ENCODE data around the gene ZBED2. TPM values are rescaled to one million over a fixed set of nuclear protein-coding genes. Genes with fewer than 3 reads are reported as not detected.

The ZBED2 gene
- total RNA-seq, 4 donors from 2014 or later, result 0.49 to 1.9 (median 0.84) TPM; not detected in 1

- TF ChIP-seq POLR2A (IDR thresholded peaks at IDR 0.05) (no peak), CTCF (IDR thresholded peaks at IDR 0.05) (no peak)
- WGBS, 2 donors, result 67 to 77% methylated on average over 2 of the region's 2 CpGs
- no peak for DNase-seq (ENCODE audit: low spot score in 2 of 2)
- H3K4me3 ChIP-seq (ENCODE audit: low read depth, poor library complexity, severe bottlenecking), result no peak overlapping the region
- intact Hi-C loops (cut with DNase I; ENCODE audit: low total_unique reads), result no loop called here
These were observed 13.2 kb upstream of the ZBED2 start for GRCh38 chr3:111608383-111608782.

GRCh38 chr3:111607240-111607920 lies 12.2 kb upstream of the ZBED2 start:
- 73 to 79% methylated on average over 3 of the region's 3 CpGs for WGBS, 2 donors
- no peak for DNase-seq (ENCODE audit: low spot score in 2 of 2)
- intact Hi-C loops (cut with DNase I; ENCODE audit: low total_unique reads), result no loop called here
- no peak overlapping the region for H3K4me3 ChIP-seq (ENCODE audit: low read depth, poor library complexity, severe bottlenecking)
- TF ChIP-seq POLR2A (IDR thresholded peaks at IDR 0.05) (no peak), CTCF (IDR thresholded peaks at IDR 0.05) (no peak)

GRCh38 chr3:111605493-111605892 lies 10.3 kb upstream of the ZBED2 start:
- intact Hi-C loops (cut with DNase I; ENCODE audit: low total_unique reads), result no loop called here
- H3K4me3 ChIP-seq (ENCODE audit: low read depth, poor library complexity, severe bottlenecking), result no peak overlapping the region
- WGBS, 2 donors, result 85% methylated on average over 2 of the region's 2 CpGs
- TF ChIP-seq CTCF (IDR thresholded peaks at IDR 0.05) (no peak), POLR2A (IDR thresholded peaks at IDR 0.05) (no peak)
- DNase-seq (ENCODE audit: low spot score in 2 of 2), result no peak

GRCh38 chr3:111605018-111605417 lies 9.9 kb upstream of the ZBED2 start:
- no peak for DNase-seq (ENCODE audit: low spot score in 2 of 2)
- intact Hi-C loops (cut with DNase I; ENCODE audit: low total_unique reads), result no loop called here
- TF ChIP-seq CTCF (IDR thresholded peaks at IDR 0.05) (no peak), POLR2A (IDR thresholded peaks at IDR 0.05) (no peak)

GRCh38 chr3:111604119-111604518 lies 9.0 kb upstream of the ZBED2 start:
- intact Hi-C loops (cut with DNase I; ENCODE audit: low total_unique reads), result no loop called here
- TF ChIP-seq CTCF (IDR thresholded peaks at IDR 0.05), result no peak
- TF ChIP-seq POLR2A (IDR thresholded peaks at IDR 0.05), result no peak
- no peak overlapping the region for H3K4me3 ChIP-seq (ENCODE audit: low read depth, poor library complexity, severe bottlenecking)
- no peak for DNase-seq (ENCODE audit: low spot score in 2 of 2)
- whole genome bisulfite sequencing, 2 donors, result 47% methylated on average over 2 of the region's 2 CpGs

More at GRCh38 chr3:111605018-111605417, 9.9 kb upstream of the ZBED2 start:
- no peak overlapping the region for H3K4me3 ChIP-seq (ENCODE audit: low read depth, poor library complexity, severe bottlenecking)

GRCh38 chr3:111603679-111604078 lies 8.5 kb upstream of the ZBED2 start:
- no peak overlapping the region for H3K4me3 ChIP-seq (ENCODE audit: low read depth, poor library complexity, severe bottlenecking)
- DNase-seq (ENCODE audit: low spot score in 2 of 2), result no peak
- WGBS, 2 donors, result 85 to 97% methylated on average over 1 of the region's 1 CpG
- TF ChIP-seq POLR2A (IDR thresholded peaks at IDR 0.05) (no peak), CTCF (IDR thresholded peaks at IDR 0.05) (no peak)
- intact Hi-C loops (cut with DNase I; ENCODE audit: low total_unique reads), result no loop called here

Data from lower leg skin (tissue), 4 donors.